Mesendoderm (in vitro differentiated cells): Measurements from ENCODE around the gene C1QB.
A peak's percentile ranks its signal among the peaks of the same experiment; 100 is the strongest.
"Not testable (repeated sequence)": the region's sequence is repeated elsewhere in the genome, so short reads cannot be mapped to it uniquely, and the experiment has no call there.

Experiments
- DNase-seq: peaks from one replicate; pipeline ENCODE4 v3.0.0; 2013
- H2AK5ac ChIP-seq: 2 replicates; pipeline ENCODE4 v1.6.1; 2013; ENCODE audit warnings: low read length, inconsistent platforms
- H2BK120ac ChIP-seq: 2 replicates; pipeline ENCODE4 v1.6.1; 2013; ENCODE audit warnings: low read depth, mild to moderate bottlenecking, low read length, moderate library complexity, mixed read lengths
- H2BK15ac ChIP-seq: replicated peaks from 2 replicates; pipeline ENCODE4 v1.6.1; 2013; ENCODE audit warnings: low read depth, mild to moderate bottlenecking, moderate library complexity
- H2BK5ac ChIP-seq: 2 replicates; pipeline ENCODE4 v1.6.1; 2013; ENCODE audit warnings: low read length, inconsistent platforms
- H3K18ac ChIP-seq: 2 replicates; pipeline ENCODE4 v1.6.1; 2013; ENCODE audit warnings: mild to moderate bottlenecking, low read length, mixed read lengths
- H3K23ac ChIP-seq: one replicate; pipeline ENCODE4 v1.6.1; 2013; ENCODE audit warnings: low read length
- H3K27ac ChIP-seq: 2 replicates; pipeline ENCODE4 v1.5.1; 2013; ENCODE audit warnings: low read depth, mild to moderate bottlenecking, inconsistent platforms, low read length, moderate library complexity
- H3K27me3 ChIP-seq: 2 replicates; pipeline ENCODE4 v1.6.1; 2013; ENCODE audit warnings: low read length, control low read depth, mild to moderate bottlenecking, inconsistent platforms; ENCODE audit not compliant: insufficient read depth, poor library complexity
- H3K36me3 ChIP-seq: 2 replicates; pipeline ENCODE4 v1.6.1; 2013; ENCODE audit warnings: low read length, inconsistent platforms; ENCODE audit not compliant: control insufficient read depth, insufficient read depth
- H3K4ac ChIP-seq: one replicate; pipeline ENCODE4 v1.6.1; 2013; ENCODE audit warnings: low read depth, mild to moderate bottlenecking, low read length, moderate library complexity
- H3K4me1 ChIP-seq: 2 replicates; pipeline ENCODE4 v1.6.1; 2013; ENCODE audit warnings: low read depth, low read length, inconsistent platforms; ENCODE audit not compliant: control insufficient read depth
- H3K4me2 ChIP-seq: 2 replicates; pipeline ENCODE4 v1.6.1; 2013; ENCODE audit warnings: low read length
- H3K4me3 ChIP-seq: 2 replicates; pipeline ENCODE4 v1.5.1; 2013; ENCODE audit warnings: mild to moderate bottlenecking, low read length
- H3K56ac ChIP-seq: one replicate; pipeline ENCODE4 v1.6.1; 2013; ENCODE audit warnings: low read length
- H3K79me1 ChIP-seq: 2 replicates; pipeline ENCODE4 v1.6.1; 2013; ENCODE audit warnings: low read length, inconsistent platforms
- H3K79me2 ChIP-seq: 2 replicates; pipeline ENCODE4 v1.6.1; 2013; ENCODE audit warnings: mild to moderate bottlenecking, low read length; ENCODE audit not compliant: control insufficient read depth, insufficient read depth
- H3K9ac ChIP-seq: 2 replicates; pipeline ENCODE4 v1.6.1; 2013; ENCODE audit warnings: low read length, inconsistent platforms
- H4K5ac ChIP-seq: one replicate; pipeline ENCODE4 v1.6.1; 2013; ENCODE audit warnings: low read length
- H4K8ac ChIP-seq: one replicate; pipeline ENCODE4 v1.6.1; 2013; ENCODE audit warnings: low read depth, mild to moderate bottlenecking, control low read depth, low read length, moderate library complexity
- WGBS: extraction: QIAGEN DNeasy Blood & Tissue Kit; methylation state at CpG from one replicate; pipeline ENCODE4 v1.1.7; 2013; ENCODE audit warnings: low lambda C conversion rate, missing lambda C conversion rate; ENCODE audit not compliant: insufficient coverage; ENCODE audit errors: extremely low coverage; 5-methylcytosine and 5-hydroxymethylcytosine counted together

Gene C1QB

GRCh38 chr1:22705586-22705985 is 52.5 kb downstream of the C1QB start:
- Histone ChIP-seq H2AK5ac (no peak overlapping the region), H3K27me3 (no peaks in the 10 kb centered on the region), H2BK5ac (no peak overlapping the region), H3K4me3 (no peak overlapping the region), H3K4me2 (no peak overlapping the region), H3K36me3 (no peaks in the 10 kb centered on the region), H3K79me2 (no peaks in the 10 kb centered on the region), H4K8ac (no peak overlapping the region), H3K4ac (no peak overlapping the region), H3K79me1 (no peaks in the 10 kb centered on the region), H3K18ac (no peak overlapping the region), H4K5ac (no peak overlapping the region), H3K4me1 (no peaks in the 10 kb centered on the region), H2BK15ac (no peak overlapping the region), H2BK120ac (no peak overlapping the region), H3K23ac (no peak overlapping the region), H3K27ac (no peak overlapping the region), H3K56ac (no peak overlapping the region), H3K9ac (no peak overlapping the region)
- DNase-seq = no peak

DNA sequence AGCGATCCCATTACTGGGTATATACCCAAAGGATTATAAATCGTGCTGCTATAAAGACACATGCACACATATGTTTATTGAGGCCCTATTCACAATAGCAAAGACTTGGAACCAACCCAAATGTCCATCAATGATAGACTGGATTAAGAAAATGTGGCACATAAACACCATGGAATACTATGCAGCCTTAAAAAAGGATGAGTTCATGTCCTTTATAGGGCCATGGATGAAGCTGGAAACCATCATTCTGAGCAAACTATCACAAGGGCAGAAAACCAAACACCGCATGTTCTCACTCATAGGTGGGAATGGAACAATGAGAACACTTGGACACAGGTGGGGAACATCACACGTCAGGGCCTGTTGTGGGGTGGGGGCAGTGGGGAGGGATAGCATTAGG is 53.1 kb downstream of the C1QB start:
- H2BK5ac ChIP-seq, H3K4ac ChIP-seq, H3K27me3 ChIP-seq, H3K79me2 ChIP-seq, H4K8ac ChIP-seq, DNase-seq, H3K56ac ChIP-seq, H2AK5ac ChIP-seq, H3K23ac ChIP-seq, H3K27ac ChIP-seq, H2BK120ac ChIP-seq, H3K79me1 ChIP-seq, H3K9ac ChIP-seq, H4K5ac ChIP-seq, H3K36me3 ChIP-seq, H3K4me3 ChIP-seq, H2BK15ac ChIP-seq, H3K4me1 ChIP-seq, H3K4me2 ChIP-seq, H3K18ac ChIP-seq: not testable (repeated sequence)
- no CpG with 5 or more reads among the region's 4 CpGs for WGBS

- Histone ChIP-seq H3K4ac (no peak overlapping the region), H4K5ac (no peak overlapping the region), H3K79me1 (no peaks in the 10 kb centered on the region), H3K9ac (no peak overlapping the region), H3K18ac (no peak overlapping the region), H2BK120ac (no peak overlapping the region), H2BK15ac (no peak overlapping the region), H3K4me2 (no peak overlapping the region), H2BK5ac (no peak overlapping the region), H3K4me3 (no peak overlapping the region), H3K27me3 (peaks cover 11% of the 10 kb centered on the region), H2AK5ac (no peak overlapping the region), H3K4me1 (no peaks in the 10 kb centered on the region), H3K56ac (no peak overlapping the region), H3K27ac (no peak overlapping the region), H3K36me3 (no peaks in the 10 kb centered on the region), H3K79me2 (no peaks in the 10 kb centered on the region), H3K23ac (no peak overlapping the region), H4K8ac (no peak overlapping the region)
- no peak for DNase-seq
These were observed 55.7 kb downstream of the C1QB start for GRCh38 chr1:22708777-22709176.

- Histone ChIP-seq H3K4me3 (no peak overlapping the region), H2AK5ac (no peak overlapping the region), H3K56ac (no peak overlapping the region), H3K4me1 (no peaks in the 10 kb centered on the region), H2BK120ac (no peak overlapping the region), H4K8ac (no peak overlapping the region), H2BK15ac (no peak overlapping the region), H2BK5ac (no peak overlapping the region), H3K79me1 (no peaks in the 10 kb centered on the region), H3K18ac (no peak overlapping the region), H3K4me2 (no peak overlapping the region), H3K9ac (no peak overlapping the region), H4K5ac (no peak overlapping the region), H3K4ac (no peak overlapping the region), H3K36me3 (no peaks in the 10 kb centered on the region), H3K79me2 (no peaks in the 10 kb centered on the region), H3K27ac (no peak overlapping the region), H3K23ac (no peak overlapping the region), H3K27me3 (peaks cover 11% of the 10 kb centered on the region)
- DNase-seq = peak; percentile 50
- no CpG with 5 or more reads among the region's 3 CpGs for WGBS
These were observed 56.2 kb downstream of the C1QB start for GRCh38 chr1:22709227-22709626.

GRCh38 chr1:22709891-22710700 is 57.1 kb downstream of the C1QB start:
- Histone ChIP-seq H3K27ac (no peak overlapping the region), H2BK120ac (peak overlapping the region; percentile 19), H2BK5ac (no peak overlapping the region), H4K8ac (no peak overlapping the region), H2AK5ac (no peak overlapping the region), H3K79me1 (no peaks in the 10 kb centered on the region), H2BK15ac (no peak overlapping the region), H3K4me3 (no peak overlapping the region), H3K4me1 (no peaks in the 10 kb centered on the region), H3K27me3 (peaks cover 11% of the 10 kb centered on the region), H3K9ac (peak overlapping the region; percentile 25), H3K4ac (no peak overlapping the region), H3K4me2 (no peak overlapping the region), H3K36me3 (no peaks in the 10 kb centered on the region), H4K5ac (no peak overlapping the region), H3K18ac (peak overlapping the region; percentile 85), H3K79me2 (no peaks in the 10 kb centered on the region), H3K56ac (peak overlapping the region; percentile 1), H3K23ac (no peak overlapping the region)
- no CpG with 5 or more reads among the region's 50 CpGs for WGBS
- DNase-seq = peak; percentile 61

- Histone ChIP-seq H3K27me3 (peaks cover 11% of the 10 kb centered on the region), H3K56ac (peak within 1 kb of the TSS; percentile 38), H3K23ac (no peak within 1 kb of the TSS), H3K4me1 (no peaks in the 10 kb centered on the region), H3K79me2 (no peaks in the 10 kb centered on the region), H3K36me3 (no peaks in the 10 kb centered on the region), H3K79me1 (no peaks in the 10 kb centered on the region), H2BK120ac (peak within 1 kb of the TSS; percentile 19), H4K8ac (no peak within 1 kb of the TSS), H3K4ac (no peak within 1 kb of the TSS), H3K4me2 (peak within 1 kb of the TSS; percentile 49), H3K9ac (peak within 1 kb of the TSS; percentile 33), H2BK5ac (no peak within 1 kb of the TSS), H2BK15ac (no peak within 1 kb of the TSS), H3K18ac (peak within 1 kb of the TSS; percentile 85), H2AK5ac (no peak within 1 kb of the TSS), H4K5ac (no peak within 1 kb of the TSS), H3K27ac (no peak within 1 kb of the TSS), H3K4me3 (no peak within 1 kb of the TSS)
- no CpG with 5 or more reads among the region's 55 CpGs for WGBS
- no peak for DNase-seq
These were observed 57.6 kb downstream of the C1QB start, which contains the start of gene EPHB2 for GRCh38 chr1:22710701-22711049. EPHB2 (plus strand) TSS chr1:22710839; CDS start chr1:22710983, 144 bp downstream.
